Activated B cell treated with CpG ODN at 0.5 μM for 24 hours (primary cell): ENCODE data around the gene GRSF1. TPM values are rescaled to one million over a fixed set of nuclear protein-coding genes. Genes with fewer than 3 reads are reported as not detected.

Experiments
- ATAC-seq: fragments of 200-7000 bp; cut with Tn5 transposase; one replicate; pipeline ENCODE4 v1.10.0; 2021; ENCODE audit warnings: low read depth, mild to moderate bottlenecking, moderate library complexity
- CTCF ChIA-PET: fragments of 350-600 bp; sonication (Branson Sonifier 250); formaldehyde crosslinking; loops from one replicate; lab custom pipeline; 2021; ENCODE audit warnings: antibody characterized with exemption; lab: Charles Lee
- POLR2A ChIA-PET: fragments of 350-600 bp; sonication (Branson Sonifier 250); formaldehyde crosslinking; loops from one replicate; lab custom pipeline; 2021; ENCODE audit warnings: antibody characterized with exemption; lab: Charles Lee
- DNase-seq: peaks from one replicate; pipeline ENCODE4 v3.0.0; 2022
- H3K27ac Mint-ChIP-seq: one replicate; pipeline ENCODE4 v1.8.0; 2020; ENCODE audit warnings: mixed read lengths
- H3K27me3 Mint-ChIP-seq: one replicate; pipeline ENCODE4 v1.8.0; 2021; ENCODE audit warnings: mixed read lengths
- H3K36me3 Mint-ChIP-seq: one replicate; pipeline ENCODE4 v1.8.0; 2021; ENCODE audit warnings: low read depth, mixed read lengths
- H3K4me1 Mint-ChIP-seq: one replicate; pipeline ENCODE4 v1.8.0; 2021; ENCODE audit warnings: mixed read lengths
- H3K4me3 Mint-ChIP-seq: one replicate; pipeline ENCODE4 v1.8.0; 2020; ENCODE audit warnings: mild to moderate bottlenecking, mixed read lengths
- H3K9me3 Mint-ChIP-seq: one replicate; pipeline ENCODE4 v1.8.0; 2020; ENCODE audit warnings: mixed read lengths
- intact Hi-C: fragments of 100-400 bp; cut with micrococcal nuclease; formaldehyde crosslinking; loops from one replicate; pipeline ENCODE4 v1.15.1; 2024
- total RNA-seq: library from RNA; stranded (reverse); gene quantifications from 2 replicates; pipeline ENCODE4 v1.2.3, GENCODE V29; 2022
- TF ChIP-seq, protein P1 (sequence below): fragments of 200-600 bp; IDR thresholded peaks from one replicate; pipeline ENCODE4 v1.8.0; 2022; ENCODE audit warnings: antibody characterized with exemption, mild to moderate bottlenecking

Gene GRSF1
- total RNA-seq, 1 donor from 2014 or later, result 63.5 TPM

DNA sequence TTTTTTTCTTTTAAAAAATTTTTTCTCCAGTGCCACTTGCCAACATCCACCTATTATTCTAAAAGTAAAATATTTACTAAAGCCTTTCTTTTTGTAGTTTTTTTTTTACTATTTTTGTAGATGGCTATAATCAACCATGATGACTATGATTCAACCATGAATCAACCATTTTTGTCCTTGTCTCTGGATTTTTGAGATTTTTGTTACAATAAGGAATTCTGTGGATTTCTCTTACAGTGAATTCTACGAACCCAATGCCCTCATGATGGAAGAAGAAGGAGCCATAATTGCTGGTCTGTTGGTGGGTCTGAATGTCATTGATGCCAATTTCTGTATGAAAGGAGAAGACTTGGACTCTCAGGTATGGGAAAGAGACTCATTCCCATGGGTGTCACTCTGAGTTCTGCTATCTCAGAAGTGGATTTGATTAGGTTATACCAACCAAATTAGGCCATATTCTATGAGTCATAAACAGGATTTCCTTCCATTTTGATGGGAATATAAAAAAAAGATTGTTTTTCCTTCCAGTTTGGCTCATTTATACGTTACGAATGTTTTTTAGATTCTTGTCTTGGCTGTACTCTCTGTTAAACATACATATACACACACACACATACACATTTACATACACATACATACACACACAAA, 71.3 kb downstream of the GRSF1 start:
- no peak for DNase-seq
- Mint-ChIP-seq H3K36me3 (peaks cover 56% of the 10 kb centered on the region), H3K4me1 (peaks cover 6% of the 10 kb centered on the region), H3K9me3 (no peaks in the 10 kb centered on the region), H3K27me3 (no peaks in the 10 kb centered on the region), H3K4me3 (no peak overlapping the region), H3K27ac (no peak overlapping the region)
- ATAC-seq, result no peak
- ChIA-PET CTCF (no interaction called here), POLR2A (no interaction called here)
- intact Hi-C loops, result no loop called here
- TF ChIP-seq, protein P1, sequence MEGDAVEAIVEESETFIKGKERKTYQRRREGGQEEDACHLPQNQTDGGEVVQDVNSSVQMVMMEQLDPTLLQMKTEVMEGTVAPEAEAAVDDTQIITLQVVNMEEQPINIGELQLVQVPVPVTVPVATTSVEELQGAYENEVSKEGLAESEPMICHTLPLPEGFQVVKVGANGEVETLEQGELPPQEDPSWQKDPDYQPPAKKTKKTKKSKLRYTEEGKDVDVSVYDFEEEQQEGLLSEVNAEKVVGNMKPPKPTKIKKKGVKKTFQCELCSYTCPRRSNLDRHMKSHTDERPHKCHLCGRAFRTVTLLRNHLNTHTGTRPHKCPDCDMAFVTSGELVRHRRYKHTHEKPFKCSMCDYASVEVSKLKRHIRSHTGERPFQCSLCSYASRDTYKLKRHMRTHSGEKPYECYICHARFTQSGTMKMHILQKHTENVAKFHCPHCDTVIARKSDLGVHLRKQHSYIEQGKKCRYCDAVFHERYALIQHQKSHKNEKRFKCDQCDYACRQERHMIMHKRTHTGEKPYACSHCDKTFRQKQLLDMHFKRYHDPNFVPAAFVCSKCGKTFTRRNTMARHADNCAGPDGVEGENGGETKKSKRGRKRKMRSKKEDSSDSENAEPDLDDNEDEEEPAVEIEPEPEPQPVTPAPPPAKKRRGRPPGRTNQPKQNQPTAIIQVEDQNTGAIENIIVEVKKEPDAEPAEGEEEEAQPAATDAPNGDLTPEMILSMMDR, result no peak

Other genes starting within 250 kb of the GRSF1 start
- gene AMBN, start 247.6 kb downstream of the GRSF1 start, total RNA-seq, result not detected in 2 replicates
- gene ENAM, start 211.1 kb downstream of the GRSF1 start, total RNA-seq, result 0.10 TPM in 1 of 2 replicates, not detected in the other
- gene JCHAIN, start 173.4 kb downstream of the GRSF1 start, total RNA-seq, result 47.0 and 53.7 TPM in 2 replicates
- gene UTP3, start 151.4 kb downstream of the GRSF1 start, total RNA-seq, result 38.5 and 40.1 TPM in 2 replicates
- 55.0 and 69.4 TPM in 2 replicates for gene RUFY3, start 117.9 kb downstream of the GRSF1 start, total RNA-seq
- 22.2 and 23.4 TPM in 2 replicates for gene MOB1B, start 62.5 kb upstream of the GRSF1 start, total RNA-seq
- gene DCK, start 153.8 kb upstream of the GRSF1 start, total RNA-seq, result 32.6 and 34.3 TPM in 2 replicates